ENCODE measurements around the gene IFI30. TPM values are rescaled to one million over a fixed set of nuclear protein-coding genes. Genes with fewer than 3 reads are reported as not detected.

IFI30 gene
- total RNA-seq, 1 donor: 25.0 TPM

DNA sequence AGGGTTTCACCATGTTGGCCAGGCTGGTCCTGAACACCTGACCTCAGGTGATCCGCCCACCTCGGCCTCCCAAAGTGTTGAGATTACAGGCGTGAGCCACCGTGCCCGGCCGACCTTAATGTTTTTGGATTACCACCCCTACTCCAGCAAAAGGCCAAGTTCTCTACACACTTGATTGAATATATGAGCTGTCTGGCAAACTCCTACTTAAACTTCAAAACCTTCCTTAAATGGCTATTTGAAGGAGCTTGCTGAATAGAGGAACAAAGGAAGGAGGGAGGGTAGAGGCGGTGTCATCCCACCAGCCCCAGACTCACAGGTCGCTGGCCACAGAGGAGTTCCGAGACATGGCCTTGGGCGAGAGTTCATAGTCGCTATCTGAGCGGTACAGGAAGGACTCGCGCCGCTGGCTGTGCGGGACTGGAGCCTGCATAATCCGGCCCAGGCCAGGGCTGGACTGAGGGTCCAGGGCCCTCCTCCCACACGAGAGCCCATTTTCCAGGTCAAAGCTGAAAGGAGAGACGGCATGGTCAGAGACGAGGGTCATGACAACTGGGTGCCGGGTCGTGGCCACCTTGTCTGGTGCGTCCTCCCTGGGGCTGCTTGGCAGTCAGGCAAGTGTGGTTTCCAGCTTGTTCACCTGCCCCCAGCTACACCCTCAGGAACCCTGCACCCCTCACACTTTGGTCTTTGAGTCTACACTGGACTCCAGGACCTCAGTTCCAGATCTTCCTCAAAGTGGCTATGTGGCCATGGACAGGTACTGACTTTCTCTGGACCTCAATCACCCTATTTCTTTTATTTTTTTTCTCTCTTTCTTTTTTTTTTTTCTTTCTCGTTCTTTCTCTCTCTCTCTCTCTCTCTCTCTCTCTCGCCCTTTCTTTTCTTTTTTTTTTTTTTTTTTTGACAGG, 48.5 kb downstream of the IFI30 start:
- DNase-seq (ENCODE audit: low read depth in 2 of 3, low spot score in 2 of 3): no peak

DNA sequence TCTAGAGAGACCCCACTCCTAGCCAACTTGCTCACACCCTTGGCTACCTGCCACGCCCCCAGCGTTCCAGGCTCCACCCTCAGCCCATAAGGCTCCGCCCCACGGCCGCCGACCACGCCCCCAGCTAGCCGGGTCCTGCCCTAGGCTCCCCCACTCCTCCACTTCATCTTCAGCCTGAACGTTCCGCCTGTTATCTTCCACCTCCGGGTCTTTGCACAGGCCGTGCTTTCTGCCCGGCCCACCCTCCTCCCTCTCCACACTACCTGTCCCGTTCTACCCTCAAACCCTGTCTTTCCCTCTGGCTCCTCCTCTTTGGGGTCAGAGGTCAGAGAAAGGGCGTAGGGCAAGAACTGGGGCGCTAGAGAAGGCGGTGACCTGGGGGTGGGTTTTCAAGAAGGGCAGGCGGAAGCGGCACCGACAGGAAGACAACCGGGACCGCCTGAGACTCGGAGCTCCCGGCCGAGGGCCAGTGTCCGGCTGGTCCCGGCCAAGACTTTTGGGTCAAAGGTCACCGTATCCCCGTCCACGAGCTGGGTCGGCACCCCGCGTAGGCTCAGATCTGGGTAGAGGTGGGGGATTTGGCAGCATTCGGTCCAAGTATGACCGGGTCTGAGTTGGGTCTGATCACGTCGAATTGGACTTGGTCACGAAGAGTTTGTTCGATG, 50.4 kb downstream of the IFI30 start:
- DNase-seq (ENCODE audit: low read depth in 2 of 3, low spot score in 2 of 3): peak in 1 of 3 donors; percentile 31

GRCh38 chr19:18224525-18225354, 51.1 kb downstream of the IFI30 start:
- peak; percentile 65 to 93 (median 91) for DNase-seq (ENCODE audit: low read depth in 2 of 3, low spot score in 2 of 3)

DNA sequence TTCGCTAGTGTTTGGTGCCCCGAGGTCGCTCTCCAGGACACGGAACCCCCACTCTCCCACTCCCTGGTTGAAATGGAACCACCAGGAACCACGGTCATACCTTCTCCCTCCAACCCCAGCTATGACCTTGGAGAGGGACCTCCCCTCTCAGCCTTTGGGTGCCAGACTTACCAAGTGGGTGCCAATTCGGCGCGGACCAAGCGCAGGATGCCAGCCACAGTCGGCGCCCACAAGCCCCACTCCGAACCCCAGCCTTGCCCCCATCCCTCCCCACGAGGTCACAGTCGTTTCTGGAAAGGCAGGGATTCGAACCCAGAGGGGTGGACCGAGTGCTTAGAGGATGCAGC, 51.7 kb downstream of the IFI30 start:
- DNase-seq (ENCODE audit: low read depth in 2 of 3, low spot score in 2 of 3): no peak

DNA sequence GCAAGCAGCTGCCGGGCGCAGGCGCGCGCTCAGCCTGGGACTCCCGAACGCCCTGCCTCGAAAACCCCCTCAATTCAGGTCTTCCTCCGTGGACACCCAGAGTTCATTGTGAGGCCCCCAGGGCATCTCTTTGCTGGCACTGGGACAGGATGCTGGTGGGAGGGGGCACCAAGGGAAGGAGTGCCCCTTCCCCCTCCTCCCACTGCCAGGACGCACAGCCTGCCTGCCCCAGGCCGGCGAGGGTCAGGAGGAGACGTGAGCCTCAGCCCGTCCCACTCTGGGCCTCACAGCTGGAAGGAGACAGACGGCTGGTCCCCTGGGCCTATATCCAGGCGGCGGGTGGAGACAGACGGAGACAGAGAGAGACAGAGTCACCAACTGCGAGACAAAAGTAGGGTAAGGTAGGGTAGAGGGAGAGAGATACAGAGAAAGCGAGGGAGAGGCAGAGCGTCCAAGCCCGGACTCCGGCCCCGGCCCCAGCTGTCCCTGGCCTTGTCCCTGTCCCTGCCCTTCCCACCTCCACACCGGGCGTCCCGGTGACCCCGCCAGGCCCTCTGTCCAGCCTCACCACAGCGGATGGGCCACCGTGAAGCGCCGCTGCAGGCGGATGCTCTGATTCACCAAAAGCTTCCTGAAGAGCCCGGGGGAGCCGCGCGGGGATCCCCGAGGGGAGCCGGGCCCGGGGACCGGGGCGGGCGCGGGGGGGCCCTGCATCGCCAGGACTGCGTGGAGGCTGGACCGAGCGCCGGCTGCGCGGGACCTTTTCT, 52.3 kb downstream of the IFI30 start, which contains the start of gene PDE4C:
Gene PDE4C (minus strand): TSS at position 737 of the 767 bp plus-strand sequence. CDS start 23 bp downstream, at position 714.
- DNase-seq (ENCODE audit: low read depth in 2 of 3, low spot score in 2 of 3): peak in 1 of 3 donors; percentile 59

DNA sequence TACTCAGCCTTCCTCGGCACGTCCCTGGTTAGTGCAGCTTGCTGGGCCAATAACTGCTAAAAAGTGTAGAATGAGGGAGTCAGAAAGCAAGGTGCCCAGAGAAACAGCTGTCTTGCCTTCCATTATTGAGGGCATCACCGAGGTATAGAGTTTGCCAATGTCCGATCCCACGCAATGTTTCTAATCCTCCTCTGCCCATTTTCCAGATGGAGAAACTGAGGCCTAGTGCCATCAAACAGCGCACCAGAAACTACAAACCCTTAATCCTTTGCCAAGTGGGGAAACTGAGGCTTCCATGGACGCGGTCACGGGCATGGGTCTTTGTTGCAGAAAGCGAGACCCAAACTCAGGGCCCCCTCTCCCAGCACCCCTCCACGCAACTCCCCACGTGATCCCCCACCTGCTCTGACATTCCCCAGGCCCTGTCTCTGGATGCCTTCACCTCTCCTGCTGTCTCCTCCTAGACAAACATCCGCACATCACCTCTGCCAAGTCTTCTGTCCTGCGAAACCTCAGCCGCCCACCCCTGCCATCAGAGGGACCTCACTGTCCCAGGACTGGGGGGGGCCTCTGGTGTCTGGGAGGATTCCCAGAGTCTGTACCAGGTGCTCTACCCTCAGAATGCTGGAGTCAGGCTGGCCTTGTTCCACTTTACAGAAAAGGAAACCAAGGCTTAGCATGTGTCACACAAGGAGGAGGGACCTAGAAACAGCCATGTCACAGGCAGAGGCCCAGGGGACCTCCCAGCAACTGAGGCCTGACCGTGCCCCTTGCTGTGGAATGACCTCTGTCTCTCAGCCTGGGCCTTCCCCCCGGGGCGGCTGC, 53.6 kb downstream of the IFI30 start:
- DNase-seq (ENCODE audit: low read depth in 2 of 3, low spot score in 2 of 3): no peak

Small RNAs within 50 kb of the gene (small RNA-seq; reads per million reads assigned to genes)
- not detected for gene IFI30

Other genes starting within 250 kb of the IFI30 start
- 22.9 TPM for gene CCDC124, start 240.8 kb upstream of the IFI30 start, total RNA-seq
- under 0.01 TPM for gene KCNN1, start 206.7 kb upstream of the IFI30 start, total RNA-seq
- 87.5 TPM for gene ARRDC2, start 165.6 kb upstream of the IFI30 start, total RNA-seq
- gene IL12RB1, start 86.9 kb upstream of the IFI30 start, total RNA-seq: 7.5 TPM
- 8.1 TPM for gene MAST3, start 76.0 kb upstream of the IFI30 start, total RNA-seq
- 19.9 TPM for gene PIK3R2, start 20.6 kb upstream of the IFI30 start, total RNA-seq
- gene MPV17L2, start 19.4 kb downstream of the IFI30 start, total RNA-seq: 12.4 TPM
- 1.9 TPM for gene RAB3A, start 30.2 kb downstream of the IFI30 start, total RNA-seq
- gene PDE4C, start 52.6 kb downstream of the IFI30 start, total RNA-seq: under 0.01 TPM
- gene IQCN, start 100.6 kb downstream of the IFI30 start, total RNA-seq: 36.1 TPM
- 1,478 TPM for gene JUND, start 107.8 kb downstream of the IFI30 start, total RNA-seq
- 125 TPM for gene LSM4, start 149.3 kb downstream of the IFI30 start, total RNA-seq
- gene PGPEP1, start 166.8 kb downstream of the IFI30 start, total RNA-seq: 47.7 TPM
- 0.27 TPM for gene GDF15, start 212.3 kb downstream of the IFI30 start, total RNA-seq
- gene LRRC25, start 223.8 kb downstream of the IFI30 start, total RNA-seq: 5.4 TPM
- gene SSBP4, start 245.6 kb downstream of the IFI30 start, total RNA-seq: 82.1 TPM